COR-L47 (cell line): Measurements from ENCODE around the gene HAUS7.
"Not testable (repeated sequence)": the region's sequence is repeated elsewhere in the genome, so short reads cannot be mapped to it uniquely, and the experiment has no call there.

Experiments used
- DNase-seq: peaks from one replicate; lab custom pipeline; 2025; lab: John Stamatoyannopoulos, UW

HAUS7 gene

DNA sequence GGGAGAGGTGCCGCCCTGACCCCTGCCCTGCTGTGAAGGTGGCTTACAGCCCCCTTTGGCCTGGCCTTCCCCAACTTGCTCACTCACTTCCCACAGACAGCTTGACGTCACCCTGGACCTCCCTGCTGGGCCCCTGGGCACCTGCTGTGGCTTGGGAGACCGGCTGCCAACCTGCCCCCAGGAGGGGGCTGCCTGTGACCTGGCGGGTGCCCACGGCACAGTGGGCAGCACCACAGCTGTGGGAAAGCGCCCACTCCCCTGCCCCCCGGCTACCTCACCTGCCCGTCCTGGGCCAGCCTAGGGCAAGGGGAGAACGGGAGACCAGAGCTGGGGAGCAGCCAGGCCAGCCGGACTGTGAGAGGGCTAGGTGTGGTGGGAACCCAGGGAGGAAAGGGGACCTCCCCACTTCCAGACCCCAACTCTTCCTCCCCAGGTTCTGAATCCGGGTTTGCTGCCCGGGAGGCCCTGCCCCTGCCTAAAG lies 61.5 kb downstream of the HAUS7 start:
- DNase-seq: no peak

DNA sequence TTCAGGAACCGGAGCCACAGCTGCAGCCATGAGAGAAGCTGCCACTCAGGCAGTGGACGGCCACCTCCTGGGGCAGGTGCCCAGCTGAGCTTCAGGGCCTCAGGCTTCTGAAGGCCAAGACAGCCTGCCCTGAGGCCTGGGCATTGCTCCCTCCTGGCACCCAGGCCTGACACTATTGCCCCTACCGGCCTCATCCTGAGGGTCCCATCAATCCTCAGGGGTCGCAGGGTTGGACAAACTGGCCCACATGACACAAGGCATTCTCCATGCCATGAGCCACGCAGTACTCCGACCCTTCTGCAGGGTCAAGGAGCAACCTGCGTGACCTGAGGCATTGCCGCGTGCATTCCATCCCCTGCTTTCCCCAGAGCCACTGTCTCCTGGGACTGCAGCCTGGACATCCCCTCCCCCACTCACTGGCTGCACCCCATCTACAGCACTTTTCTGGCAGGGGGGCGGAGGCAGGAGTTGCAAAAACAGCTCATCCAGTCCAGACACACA lies 62.1 kb downstream of the HAUS7 start:
- DNase-seq: no peak

DNA sequence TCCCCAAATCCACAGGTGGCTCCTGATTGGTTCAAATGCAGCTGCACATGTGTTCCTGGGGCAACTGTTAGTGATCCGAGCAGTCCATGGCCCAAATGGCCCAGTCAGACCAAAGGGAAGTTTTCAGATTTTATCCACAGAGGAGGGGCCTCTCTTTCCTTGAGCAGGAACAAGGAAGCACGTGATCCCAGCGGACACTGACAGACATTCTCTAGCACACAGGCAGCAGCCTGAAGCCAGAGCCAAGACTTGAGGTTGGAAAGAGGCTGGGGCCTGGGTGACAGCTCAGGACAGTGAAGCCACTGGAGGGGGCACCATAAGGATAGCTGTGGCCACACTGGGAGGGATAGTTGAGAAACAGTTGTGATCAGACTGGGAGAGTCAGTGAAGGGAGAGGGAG lies 62.6 kb downstream of the HAUS7 start:
- no peak for DNase-seq

- no peak for DNase-seq
Observed at GRCh38 chrX:153406903-153407302, 63.5 kb downstream of the HAUS7 start.

DNA sequence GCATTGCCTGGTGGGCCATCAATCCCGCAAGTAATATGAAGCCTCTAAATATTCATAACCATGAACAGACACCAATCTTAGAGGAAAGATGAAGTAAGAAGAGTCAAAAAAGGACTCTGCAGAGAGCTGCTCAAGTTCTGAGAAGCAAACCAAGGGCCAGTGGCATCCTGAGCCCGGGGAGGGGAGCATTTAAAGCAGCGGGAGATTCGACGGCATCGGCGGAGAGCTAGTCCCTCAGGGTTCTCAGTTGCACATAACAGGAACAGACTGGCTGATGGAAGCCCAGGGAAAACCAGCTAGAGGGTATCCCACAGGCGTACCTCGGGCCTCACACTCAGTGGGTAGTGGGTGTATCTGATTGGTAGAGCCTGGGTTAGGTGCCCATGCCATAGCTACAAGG lies 64.4 kb downstream of the HAUS7 start:
- DNase-seq: no peak

- no peak for DNase-seq
Observed at GRCh38 chrX:153405426-153405825, 65.0 kb downstream of the HAUS7 start.

DNA sequence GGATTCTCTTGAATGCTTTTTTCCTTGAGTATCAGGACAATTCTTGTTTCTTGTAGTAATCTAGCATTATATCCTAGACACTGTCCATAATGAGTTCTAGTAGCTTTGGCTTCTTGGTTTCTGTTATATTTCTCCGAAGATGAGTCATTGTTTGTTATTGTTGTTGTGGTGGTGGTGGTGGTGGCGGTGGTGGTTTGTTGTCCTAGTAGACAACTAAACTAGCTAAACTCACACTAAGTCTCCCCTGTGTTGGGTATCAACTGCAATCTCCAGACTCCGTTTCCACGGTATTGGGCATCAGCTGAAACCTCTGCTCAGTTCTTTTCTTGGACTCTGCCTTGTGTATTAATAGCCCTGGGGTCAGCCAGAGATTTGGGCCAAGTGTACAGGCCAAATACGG lies 66.0 kb downstream of the HAUS7 start:
- DNase-seq: not testable (repeated sequence)

DNA sequence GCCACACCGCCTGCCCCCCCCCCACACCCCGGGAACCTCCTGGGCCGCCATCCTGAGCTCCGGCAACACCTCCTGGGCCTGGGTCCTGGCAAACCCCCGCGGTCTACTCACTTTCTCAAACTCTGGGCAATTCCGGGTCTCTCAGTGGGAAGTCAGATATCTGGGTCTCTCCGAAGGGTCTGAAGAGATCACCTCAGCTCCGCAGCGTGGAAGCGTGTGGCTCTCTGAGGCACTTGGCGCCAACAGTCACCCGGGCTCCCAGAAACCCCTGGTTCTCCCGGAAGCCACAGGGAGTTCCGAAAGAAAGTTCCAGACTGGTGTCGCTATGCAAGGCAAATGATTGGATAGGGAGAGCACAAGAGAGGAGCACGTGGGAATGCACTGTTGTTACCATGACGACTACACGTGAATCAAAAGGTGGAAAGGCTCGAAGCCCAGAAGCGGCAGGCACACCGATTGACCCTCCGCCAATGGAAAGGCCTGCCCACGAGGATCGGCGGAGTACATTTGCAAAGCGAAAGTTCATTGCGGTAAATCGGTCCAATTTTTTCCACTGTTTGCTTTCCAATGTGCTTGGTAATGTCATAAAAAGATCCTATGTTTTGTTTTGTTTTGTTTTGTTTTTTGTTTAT lies 69.1 kb downstream of the HAUS7 start, which contains the start of gene PNMA6E:
TSS of gene PNMA6E (minus strand) at position 218 of the 632 bp plus-strand sequence. CDS start 2,501 bp downstream, outside the sequence.
- DNase-seq: no peak

DNA sequence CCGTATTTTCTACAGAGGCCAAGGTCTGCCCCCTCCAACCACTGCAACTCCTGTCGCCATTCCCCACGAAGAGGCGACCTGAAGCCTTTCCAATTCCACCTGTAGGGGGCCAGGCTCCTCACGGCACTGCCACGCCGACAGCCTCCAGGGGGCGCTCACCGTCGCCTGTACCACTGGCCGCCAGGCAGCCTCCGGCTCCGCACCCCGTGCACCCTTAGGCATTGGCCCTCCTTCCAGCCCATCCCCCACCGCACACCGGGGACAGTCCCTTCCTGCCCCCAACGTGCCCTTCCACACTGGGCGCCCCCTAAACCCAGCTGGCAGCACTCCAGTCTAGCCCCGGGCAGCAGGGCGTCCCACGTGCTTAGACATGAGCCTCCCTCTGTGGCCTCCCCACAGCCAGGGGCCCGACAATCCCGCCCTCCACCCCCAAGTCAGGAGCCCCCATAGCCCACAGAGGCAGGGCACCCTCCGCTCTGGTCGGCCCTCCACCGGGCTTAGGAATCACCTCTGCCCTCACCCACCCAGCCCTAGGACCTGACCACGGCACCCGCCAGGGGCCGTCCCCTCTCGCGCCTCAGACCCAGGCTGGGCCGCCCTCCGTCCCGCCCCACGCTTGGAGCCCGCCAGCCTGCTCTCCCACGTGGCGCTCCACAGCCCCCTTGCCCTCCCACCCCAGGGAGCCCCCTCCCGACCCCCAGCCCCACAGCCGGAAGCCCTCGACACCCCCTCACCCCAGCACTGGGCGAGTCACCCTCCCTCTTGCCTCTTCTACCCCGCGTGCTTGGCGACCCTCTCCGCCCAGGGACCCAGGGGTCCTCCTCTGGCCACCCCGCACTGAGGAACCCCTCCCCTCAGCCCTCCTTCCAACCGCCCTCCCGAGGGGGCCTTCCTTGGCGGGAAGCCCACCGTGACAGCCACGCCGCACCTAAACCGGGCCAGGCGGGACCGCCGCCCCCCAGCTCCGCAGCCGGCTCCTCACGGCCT lies 69.9 kb downstream of the HAUS7 start:
- DNase-seq: no peak

- no peak for DNase-seq
Observed at GRCh38 chrX:153398275-153398960, 72.0 kb downstream of the HAUS7 start.
